Measurements from ENCODE around the gene FOSL2.

Gene FOSL2

GRCh38 chr2:28398101-28398834 lies 5.6 kb downstream of the FOSL2 start:
- TF ChIP-seq, protein P1, sequence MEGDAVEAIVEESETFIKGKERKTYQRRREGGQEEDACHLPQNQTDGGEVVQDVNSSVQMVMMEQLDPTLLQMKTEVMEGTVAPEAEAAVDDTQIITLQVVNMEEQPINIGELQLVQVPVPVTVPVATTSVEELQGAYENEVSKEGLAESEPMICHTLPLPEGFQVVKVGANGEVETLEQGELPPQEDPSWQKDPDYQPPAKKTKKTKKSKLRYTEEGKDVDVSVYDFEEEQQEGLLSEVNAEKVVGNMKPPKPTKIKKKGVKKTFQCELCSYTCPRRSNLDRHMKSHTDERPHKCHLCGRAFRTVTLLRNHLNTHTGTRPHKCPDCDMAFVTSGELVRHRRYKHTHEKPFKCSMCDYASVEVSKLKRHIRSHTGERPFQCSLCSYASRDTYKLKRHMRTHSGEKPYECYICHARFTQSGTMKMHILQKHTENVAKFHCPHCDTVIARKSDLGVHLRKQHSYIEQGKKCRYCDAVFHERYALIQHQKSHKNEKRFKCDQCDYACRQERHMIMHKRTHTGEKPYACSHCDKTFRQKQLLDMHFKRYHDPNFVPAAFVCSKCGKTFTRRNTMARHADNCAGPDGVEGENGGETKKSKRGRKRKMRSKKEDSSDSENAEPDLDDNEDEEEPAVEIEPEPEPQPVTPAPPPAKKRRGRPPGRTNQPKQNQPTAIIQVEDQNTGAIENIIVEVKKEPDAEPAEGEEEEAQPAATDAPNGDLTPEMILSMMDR (IDR thresholded peaks at IDR 0.05; ENCODE audit: borderline replicate concordance, extremely low read depth, low read length, poor library complexity, severe bottlenecking): no peak
- TF ChIP-seq EZH2 (IDR thresholded peaks at IDR 0.05; ENCODE audit: borderline replicate concordance, low read depth, low read length, severe bottlenecking): no peak
- H3K4me3 ChIP-seq (ENCODE audit: low read depth in 1 of 2, low read length in 2 of 2): no peak overlapping the region
- peaks cover 7% of the 10 kb centered on the region; the same call in 1 of the 2 replicates for H3K79me2 ChIP-seq (ENCODE audit: insufficient read depth, low read length)
- H4K20me1 ChIP-seq (ENCODE audit: insufficient read depth, low read length): peaks cover 19% of the 10 kb centered on the region; the same call in 1 of the 2 replicates
- H3K4me1 ChIP-seq (ENCODE audit: insufficient read depth, low read length): peaks cover 41% of the 10 kb centered on the region
- DNase-seq: no peak
- H2AFZ ChIP-seq (ENCODE audit: low read depth, low read length): no peak overlapping the region
- ATAC-seq (ENCODE audit: insufficient read depth, low read depth): no peak
- H3K9ac ChIP-seq (ENCODE audit: low read depth, low read length): no peak overlapping the region
- no peak overlapping the region for H3K27ac ChIP-seq (ENCODE audit: low read length)
- H3K36me3 ChIP-seq (ENCODE audit: insufficient read depth, low read length): no peaks in the 10 kb centered on the region
- no peak overlapping the region for H3K4me2 ChIP-seq (ENCODE audit: insufficient read depth, low read length)
- H3K9me3 ChIP-seq (ENCODE audit: insufficient read depth, low read length, severe bottlenecking): no peaks in the 10 kb centered on the region
- H3K27me3 ChIP-seq (ENCODE audit: insufficient read depth, low read length, poor library complexity): peaks cover 6% of the 10 kb centered on the region

- ATAC-seq (ENCODE audit: insufficient read depth, low read depth) (no peak), DNase-seq (no peak)
- Histone ChIP-seq H2AFZ (ENCODE audit: low read depth, low read length) (no peak overlapping the region), H3K9ac (ENCODE audit: low read depth, low read length) (no peak overlapping the region), H3K27me3 (ENCODE audit: insufficient read depth, low read length, poor library complexity) (no peaks in the 10 kb centered on the region), H3K9me3 (ENCODE audit: insufficient read depth, low read length, severe bottlenecking) (no peaks in the 10 kb centered on the region), H3K4me2 (ENCODE audit: insufficient read depth, low read length) (no peak overlapping the region), H3K79me2 (ENCODE audit: insufficient read depth, low read length) (peaks cover 7% of the 10 kb centered on the region; the same call in 1 of the 2 replicates), H3K27ac (ENCODE audit: low read length) (no peak overlapping the region), H3K36me3 (ENCODE audit: insufficient read depth, low read length) (peaks cover 3% of the 10 kb centered on the region), H3K4me3 (ENCODE audit: low read depth in 1 of 2, low read length in 2 of 2) (no peak overlapping the region), H4K20me1 (ENCODE audit: insufficient read depth, low read length) (peaks cover 19% of the 10 kb centered on the region; the same call in 1 of the 2 replicates), H3K4me1 (ENCODE audit: insufficient read depth, low read length) (peaks cover 39% of the 10 kb centered on the region)
- TF ChIP-seq EZH2 (IDR thresholded peaks at IDR 0.05; ENCODE audit: borderline replicate concordance, low read depth, low read length, severe bottlenecking): no peak
- TF ChIP-seq, protein P1 (IDR thresholded peaks at IDR 0.05; ENCODE audit: borderline replicate concordance, extremely low read depth, low read length, poor library complexity, severe bottlenecking): no peak
Measured at GRCh38 chr2:28399289-28399688, 6.6 kb downstream of the FOSL2 start.

GRCh38 chr2:28399956-28400355 lies 7.3 kb downstream of the FOSL2 start:
- Histone ChIP-seq H3K9me3 (ENCODE audit: insufficient read depth, low read length, severe bottlenecking) (no peaks in the 10 kb centered on the region), H3K4me1 (ENCODE audit: insufficient read depth, low read length) (peaks cover 32% of the 10 kb centered on the region), H3K9ac (ENCODE audit: low read depth, low read length) (no peak overlapping the region), H3K27ac (ENCODE audit: low read length) (no peak overlapping the region), H4K20me1 (ENCODE audit: insufficient read depth, low read length) (peaks cover 18% of the 10 kb centered on the region; the same call in 1 of the 2 replicates), H3K4me2 (ENCODE audit: insufficient read depth, low read length) (no peak overlapping the region), H3K4me3 (ENCODE audit: low read depth in 1 of 2, low read length in 2 of 2) (no peak overlapping the region), H3K79me2 (ENCODE audit: insufficient read depth, low read length) (peaks cover 4% of the 10 kb centered on the region; the same call in 1 of the 2 replicates), H3K27me3 (ENCODE audit: insufficient read depth, low read length, poor library complexity) (no peaks in the 10 kb centered on the region), H2AFZ (ENCODE audit: low read depth, low read length) (no peak overlapping the region), H3K36me3 (ENCODE audit: insufficient read depth, low read length) (peaks cover 10% of the 10 kb centered on the region)
- TF ChIP-seq, protein P1 (IDR thresholded peaks at IDR 0.05; ENCODE audit: borderline replicate concordance, extremely low read depth, low read length, poor library complexity, severe bottlenecking): no peak
- TF ChIP-seq EZH2 (IDR thresholded peaks at IDR 0.05; ENCODE audit: borderline replicate concordance, low read depth, low read length, severe bottlenecking): no peak
- ATAC-seq (ENCODE audit: insufficient read depth, low read depth) (no peak), DNase-seq (no peak)
